Activated CD8-positive, alpha-beta memory T cell treated with anti-CD3 and anti-CD28 coated beads, Interleukin-2, amount 50 U/mL, for 48 hours (primary cell): ENCODE data around the gene IGF1R.

ENCODE experiments used
- DNase-seq: peaks from one replicate; pipeline ENCODE4 v3.0.0-alpha.2; 2020

IGF1R gene

GRCh38 chr15:98711810-98712209, 63.5 kb downstream of the IGF1R start:
- DNase-seq: no peak

GRCh38 chr15:98712845-98713584, 64.7 kb downstream of the IGF1R start:
- DNase-seq: no peak

- no peak for DNase-seq
Observed at GRCh38 chr15:98713585-98714001, 65.3 kb downstream of the IGF1R start.

GRCh38 chr15:98714922-98715321, 66.6 kb downstream of the IGF1R start:
- no peak for DNase-seq

- no peak for DNase-seq
Observed at GRCh38 chr15:98715401-98715800, 67.1 kb downstream of the IGF1R start.

GRCh38 chr15:98715890-98716443, 67.6 kb downstream of the IGF1R start:
- no peak for DNase-seq

GRCh38 chr15:98717371-98717770, 69.0 kb downstream of the IGF1R start:
- DNase-seq: no peak

GRCh38 chr15:98717942-98718341, 69.6 kb downstream of the IGF1R start:
- DNase-seq: no peak

- DNase-seq: no peak
Observed at GRCh38 chr15:98718426-98719136, 70.2 kb downstream of the IGF1R start.

GRCh38 chr15:98719137-98719740, 70.9 kb downstream of the IGF1R start:
- DNase-seq: no peak

GRCh38 chr15:98720031-98720430, 71.7 kb downstream of the IGF1R start:
- no peak for DNase-seq

GRCh38 chr15:98720577-98721565, 72.5 kb downstream of the IGF1R start:
- no peak for DNase-seq

- no peak for DNase-seq
Observed at GRCh38 chr15:98722209-98722608, 73.9 kb downstream of the IGF1R start.

- no peak for DNase-seq
Observed at GRCh38 chr15:98722645-98723044, 74.3 kb downstream of the IGF1R start.

- no peak for DNase-seq
Observed at GRCh38 chr15:98723195-98723594, 74.9 kb downstream of the IGF1R start.

GRCh38 chr15:98724048-98724447, 75.7 kb downstream of the IGF1R start:
- no peak for DNase-seq

GRCh38 chr15:98724494-98724893, 76.2 kb downstream of the IGF1R start:
- no peak for DNase-seq

GRCh38 chr15:98725874-98726273, 77.5 kb downstream of the IGF1R start:
- no peak for DNase-seq

- DNase-seq: no peak
Observed at GRCh38 chr15:98727115-98728040, 79.0 kb downstream of the IGF1R start.

GRCh38 chr15:98728082-98728810, 79.9 kb downstream of the IGF1R start:
- DNase-seq: no peak

GRCh38 chr15:98728811-98729160, 80.4 kb downstream of the IGF1R start:
- DNase-seq: no peak
